SK-N-SH (cell line): Measurements from ENCODE around the gene CRYGD.
"Not testable (repeated sequence)": the region's sequence is repeated elsewhere in the genome, so short reads cannot be mapped to it uniquely, and the experiment has no call there.

ENCODE experiments used
- CTCF ChIP-seq: fragments of 200-600 bp; sonication (generic); IDR thresholded peaks from 2 replicates; pipeline ENCODE4 v1.6.1; 2017; ENCODE audit warnings: antibody characterized with exemption, mild to moderate bottlenecking, moderate library complexity
- MXI1 ChIP-seq: IDR thresholded peaks from 2 replicates; pipeline ENCODE4 v1.6.1; 2012; ENCODE audit warnings: mild to moderate bottlenecking, low read depth, low read length, improper control_type of control experiment

- not testable (repeated sequence) for TF ChIP-seq CTCF, MXI1
Observed at GRCh38 chr2:208098701-208099100, 25.6 kb downstream of the CRYGD start.
